Transverse colon (tissue), 3 donors: ENCODE results near the gene ZNF804A.

Experiments
- CTCF ChIP-seq, 5 experiments: fragments of 200-600 bp in 3 of 5; fragments of 450-650 bp in 2 of 5; sonication (generic) in 3 of 5; IDR thresholded peaks; 1 replicate in 2 of 5; 2 replicates in 3 of 5; pipeline ENCODE4 v1.5.1; 2016 to 2017; ENCODE audit warnings: antibody characterized with exemption in 5 of 5, inconsistent platforms in 3 of 5, mild to moderate bottlenecking in 2 of 5, moderate library complexity in 1 of 5
- EP300 ChIP-seq: sonication (generic); formaldehyde crosslinking; IDR thresholded peaks from one replicate; pipeline ENCODE4 v1.6.1; 2017; ENCODE audit warnings: antibody characterized with exemption, low read depth
- POLR2A ChIP-seq: fragments of 450-650 bp; IDR thresholded peaks from one replicate; pipeline ENCODE4 v1.6.1; 2016; ENCODE audit warnings: antibody characterized with exemption, mild to moderate bottlenecking, moderate library complexity

DNA sequence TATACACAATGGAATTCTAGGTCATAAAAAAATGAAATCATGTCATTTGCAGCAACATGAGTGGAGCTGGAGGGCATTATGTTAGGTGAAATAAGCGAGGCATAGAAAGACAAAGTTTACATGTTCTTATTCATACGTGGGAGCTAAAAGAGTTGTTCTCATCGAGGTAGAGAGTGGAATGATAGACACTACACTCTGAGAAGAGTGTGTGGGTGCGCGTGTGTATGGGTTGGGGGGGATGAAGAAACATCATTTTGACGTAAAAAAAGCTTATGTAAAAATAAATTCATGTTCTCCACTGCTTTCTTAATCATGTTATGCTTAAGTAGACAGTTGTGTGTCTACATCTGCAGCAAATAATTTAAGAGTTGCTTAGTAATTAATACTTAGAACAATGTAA lies 123.6 kb downstream of the ZNF804A start:
- no peak for TF ChIP-seq CTCF (IDR thresholded peaks at IDR 0.05)
- TF ChIP-seq POLR2A, result no peak
- TF ChIP-seq EP300, result no peak
